ENCODE results near the gene ZFPL1.
A peak's percentile ranks its signal among the peaks of the same experiment; 100 is the strongest.

ZFPL1 gene

DNA sequence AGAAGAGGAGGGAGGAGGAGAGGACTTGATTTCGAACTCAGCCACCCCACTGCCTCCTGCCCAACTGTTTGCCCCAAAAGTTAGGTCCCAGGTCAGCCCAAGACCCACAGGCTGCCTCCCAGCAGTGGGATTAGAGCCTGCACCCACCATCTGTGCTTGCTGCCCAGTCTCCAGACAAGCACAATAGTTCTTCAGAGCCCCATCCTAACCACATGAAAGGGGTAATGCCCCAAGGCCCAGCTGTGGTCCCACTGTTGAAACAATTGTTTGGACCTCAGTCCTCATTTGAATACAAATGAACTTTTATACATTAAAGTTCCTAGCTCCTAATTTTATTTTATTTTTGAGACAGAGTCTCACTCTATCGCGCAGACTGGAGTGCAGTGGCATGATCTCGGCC lies 6.6 kb downstream of the ZFPL1 start:
- peak in 26 of 58 donors; percentile 6 to 71 (median 30) for DNase-seq

DNA sequence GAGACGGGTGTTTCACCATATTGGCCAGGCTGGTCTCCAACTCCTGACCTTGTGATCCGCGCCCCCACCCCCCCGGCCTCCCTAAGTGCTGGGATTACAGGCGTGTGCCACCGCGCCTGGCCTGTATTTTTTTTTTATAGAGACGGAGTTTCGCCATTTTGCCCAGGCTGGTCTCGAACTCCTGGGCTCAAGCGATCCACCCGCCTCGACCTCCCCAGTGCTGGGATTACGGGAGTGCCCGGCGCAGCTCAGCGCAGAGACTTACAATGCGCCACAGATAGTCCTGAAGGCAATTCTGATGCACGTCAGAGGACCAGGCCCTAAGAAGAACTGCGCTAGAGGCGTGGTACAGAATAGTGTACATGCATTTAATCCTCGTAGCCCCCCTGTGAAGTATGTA lies 11.4 kb downstream of the ZFPL1 start:
- no peak for DNase-seq

DNA sequence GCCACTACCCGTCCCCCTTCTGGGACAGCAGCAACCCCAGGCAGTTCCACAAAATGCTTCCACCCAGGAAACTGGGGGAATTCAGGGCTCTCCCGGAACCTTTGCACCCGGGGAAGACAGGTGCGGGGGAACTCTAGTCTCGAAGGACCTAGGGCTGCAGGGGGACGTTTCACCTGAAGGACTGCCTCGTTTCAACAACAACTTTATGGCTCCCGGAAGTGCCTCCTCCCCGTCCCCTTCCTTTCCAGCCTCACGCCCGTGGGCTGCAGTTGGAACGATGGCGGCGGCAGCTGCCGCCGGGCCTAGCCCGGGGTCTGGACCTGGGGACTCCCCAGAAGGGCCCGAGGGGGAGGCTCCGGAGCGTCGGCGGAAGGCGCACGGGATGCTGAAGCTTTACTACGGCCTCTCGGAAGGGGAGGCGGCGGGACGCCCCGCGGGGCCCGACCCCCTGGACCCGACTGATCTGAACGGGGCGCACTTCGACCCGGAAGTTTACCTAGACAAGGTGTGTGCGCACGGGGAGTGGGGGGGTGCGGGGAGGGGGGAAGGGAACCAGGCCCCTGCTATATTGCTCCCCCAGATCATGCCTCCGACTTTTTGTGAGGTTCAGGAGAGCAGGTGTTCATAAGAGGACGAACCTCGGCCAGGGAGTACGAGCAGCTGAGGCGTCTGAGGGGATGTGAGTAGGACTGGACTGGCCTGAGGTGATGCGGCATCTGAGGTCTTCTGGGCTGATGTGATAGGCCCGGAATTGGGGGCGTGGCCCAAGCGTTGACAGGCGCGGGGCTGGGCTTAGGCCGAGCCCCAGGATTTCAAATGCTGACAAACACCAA lies 12.2 kb downstream of the ZFPL1 start, which contains the start of gene VPS51:
Gene VPS51 (plus strand): TSS at position 241 of the 833 bp plus-strand sequence. CDS start 37 bp downstream, at position 278.
- peak; percentile 38 to 90 (median 80) for DNase-seq

DNA sequence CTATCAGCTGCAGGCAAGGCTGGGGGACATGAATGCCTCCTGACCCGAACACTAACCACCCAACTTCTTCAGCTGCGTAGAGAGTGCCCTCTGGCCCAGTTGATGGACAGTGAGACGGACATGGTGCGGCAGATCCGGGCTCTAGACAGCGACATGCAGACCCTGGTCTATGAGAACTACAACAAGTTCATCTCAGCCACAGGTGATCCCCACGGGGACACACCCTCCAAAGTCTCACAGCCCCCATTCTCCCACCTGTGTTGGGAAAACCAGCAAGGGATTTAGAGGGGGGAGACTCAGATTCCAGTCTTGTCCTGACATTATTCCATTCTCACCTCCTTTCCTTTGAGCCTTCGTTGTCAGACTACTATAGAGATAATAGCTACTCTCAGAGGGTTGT lies 12.9 kb downstream of the ZFPL1 start:
- no peak for DNase-seq

DNA sequence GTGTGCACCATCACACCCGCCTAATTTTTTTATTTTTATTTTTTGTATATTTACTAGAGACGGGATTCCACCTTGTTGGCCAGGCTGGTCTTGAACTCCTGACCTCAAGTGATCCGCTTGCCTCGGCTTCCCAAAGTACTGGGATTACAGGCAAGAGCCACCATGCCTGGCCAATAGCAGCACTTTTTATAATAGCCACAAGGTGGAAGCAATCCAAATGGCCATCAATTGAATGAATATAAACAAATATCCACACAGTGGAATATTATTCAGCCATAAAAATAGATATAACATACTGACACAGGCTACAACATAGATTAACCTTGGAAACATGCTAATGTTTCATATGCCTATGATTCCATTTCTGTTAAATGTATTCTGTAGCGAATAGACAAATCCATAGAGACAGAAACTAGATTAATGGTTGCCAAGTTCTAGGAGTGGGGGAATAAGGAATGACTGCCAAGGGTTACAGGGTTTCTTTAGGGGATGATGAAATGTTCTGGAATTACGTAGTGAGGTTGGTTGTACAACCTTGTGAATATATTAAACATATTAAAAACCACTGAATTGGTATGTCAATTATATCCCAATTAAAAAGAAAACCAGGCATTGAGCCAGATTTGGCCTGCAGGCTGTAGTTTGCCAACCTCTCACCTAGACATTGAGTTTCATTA lies 16.8 kb downstream of the ZFPL1 start:
- DNase-seq = no peak

DNA sequence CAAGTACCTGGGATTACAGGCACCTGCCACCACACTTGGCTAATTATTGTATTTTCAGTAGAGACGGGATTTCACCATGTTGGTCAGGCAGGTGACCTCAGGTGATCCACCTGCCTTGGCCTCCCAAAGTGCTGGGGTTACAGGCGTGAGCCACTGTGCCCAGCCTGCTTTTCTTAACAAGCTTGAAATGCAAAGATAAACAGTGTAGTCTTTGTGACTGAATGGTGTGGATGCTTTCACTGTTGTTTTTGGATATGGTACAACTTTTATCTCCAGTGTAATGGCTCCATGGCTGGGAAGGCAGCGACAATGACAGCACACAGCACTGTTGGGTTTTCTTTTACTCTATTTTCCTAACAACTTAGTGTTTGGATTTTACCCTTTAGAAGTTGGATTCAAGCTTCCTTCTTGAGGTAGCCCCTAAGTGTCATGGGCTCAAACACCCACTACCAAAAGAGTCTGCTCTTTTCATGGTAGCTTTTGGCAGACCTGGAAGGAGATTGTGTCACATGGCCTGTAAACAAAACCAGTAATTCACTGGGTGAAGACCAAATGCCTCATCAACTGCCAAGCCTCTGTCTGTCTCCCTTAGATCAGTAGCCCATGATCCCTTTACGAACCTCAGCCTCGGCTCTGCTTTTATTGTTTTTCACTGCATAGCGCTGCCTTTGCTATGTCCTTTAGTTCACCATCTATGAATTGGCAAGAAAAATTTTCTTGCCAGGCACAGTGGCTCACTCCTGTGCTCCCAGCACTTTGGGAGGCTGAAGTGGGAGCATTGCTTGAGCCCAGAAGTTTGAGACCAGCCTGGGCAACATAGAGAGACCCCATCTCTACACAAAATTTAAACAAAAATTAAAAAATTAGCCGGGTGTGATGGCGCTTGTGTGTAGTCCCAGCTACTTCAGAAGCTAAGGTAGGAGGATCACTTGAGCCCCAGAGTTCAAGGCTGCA lies 18.4 kb downstream of the ZFPL1 start:
- DNase-seq = peak in 27 of 58 donors; percentile 7 to 75 (median 37)

DNA sequence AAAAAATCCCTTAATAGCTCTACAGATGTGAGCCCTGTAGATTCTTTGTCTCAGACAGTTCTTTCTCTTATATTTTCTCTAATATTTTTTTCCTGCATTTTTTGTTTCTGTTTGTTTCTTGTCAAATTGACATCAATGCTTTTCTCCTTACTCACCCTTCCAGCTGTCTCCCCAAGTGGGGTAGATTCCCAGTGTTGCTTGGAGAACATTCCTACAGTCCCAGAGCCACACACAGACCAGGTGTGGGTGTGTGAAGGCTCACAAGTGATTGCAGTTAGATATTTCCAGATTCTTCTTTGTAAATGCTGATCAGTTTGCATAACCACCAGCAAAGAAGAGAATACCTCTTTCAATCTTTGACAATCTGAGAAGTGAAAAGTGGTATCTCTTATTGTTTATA lies 19.5 kb downstream of the ZFPL1 start:
- no peak for DNase-seq

DNA sequence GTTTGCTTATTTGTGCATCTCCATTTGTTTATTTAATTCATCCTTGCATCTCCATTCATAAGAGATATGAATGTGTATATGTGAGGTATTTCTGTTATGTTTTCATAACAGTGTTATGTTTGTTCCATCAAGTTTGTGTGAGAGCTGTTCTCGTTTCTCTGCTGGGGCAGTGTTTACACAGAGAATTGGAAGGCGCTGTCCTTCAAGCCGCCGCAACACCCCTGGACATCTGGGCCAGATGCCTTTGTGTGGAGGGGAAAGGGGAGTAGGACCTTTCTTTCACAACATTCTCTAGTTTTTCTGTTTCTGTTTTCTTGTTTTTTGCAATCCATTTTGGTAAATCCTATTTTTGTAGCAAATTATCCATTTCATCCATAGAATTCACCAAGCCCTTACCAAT lies 20.6 kb downstream of the ZFPL1 start:
- DNase-seq = peak in 3 of 58 donors; percentile 6 to 25 (median 15)

DNA sequence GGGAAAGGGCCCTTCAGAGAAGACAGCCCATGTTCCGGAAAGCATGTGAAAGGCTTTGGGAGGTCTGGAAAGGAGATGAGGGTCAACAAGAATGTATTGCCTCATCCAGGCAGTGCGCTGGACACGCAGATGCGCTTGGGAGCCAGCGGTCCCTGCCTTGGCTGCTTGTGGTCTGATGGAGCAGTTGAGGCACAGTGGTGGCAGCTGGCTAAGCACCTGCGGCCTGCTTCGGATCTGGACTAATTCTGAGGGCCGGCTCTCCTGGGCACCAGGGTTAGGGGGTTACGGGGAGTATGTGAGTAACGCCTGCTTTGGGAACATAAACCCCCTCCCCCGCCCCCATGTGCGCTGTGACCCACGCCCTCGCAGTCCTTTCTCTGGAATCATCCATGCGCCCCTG lies 23.1 kb downstream of the ZFPL1 start:
- DNase-seq = no peak

DNA sequence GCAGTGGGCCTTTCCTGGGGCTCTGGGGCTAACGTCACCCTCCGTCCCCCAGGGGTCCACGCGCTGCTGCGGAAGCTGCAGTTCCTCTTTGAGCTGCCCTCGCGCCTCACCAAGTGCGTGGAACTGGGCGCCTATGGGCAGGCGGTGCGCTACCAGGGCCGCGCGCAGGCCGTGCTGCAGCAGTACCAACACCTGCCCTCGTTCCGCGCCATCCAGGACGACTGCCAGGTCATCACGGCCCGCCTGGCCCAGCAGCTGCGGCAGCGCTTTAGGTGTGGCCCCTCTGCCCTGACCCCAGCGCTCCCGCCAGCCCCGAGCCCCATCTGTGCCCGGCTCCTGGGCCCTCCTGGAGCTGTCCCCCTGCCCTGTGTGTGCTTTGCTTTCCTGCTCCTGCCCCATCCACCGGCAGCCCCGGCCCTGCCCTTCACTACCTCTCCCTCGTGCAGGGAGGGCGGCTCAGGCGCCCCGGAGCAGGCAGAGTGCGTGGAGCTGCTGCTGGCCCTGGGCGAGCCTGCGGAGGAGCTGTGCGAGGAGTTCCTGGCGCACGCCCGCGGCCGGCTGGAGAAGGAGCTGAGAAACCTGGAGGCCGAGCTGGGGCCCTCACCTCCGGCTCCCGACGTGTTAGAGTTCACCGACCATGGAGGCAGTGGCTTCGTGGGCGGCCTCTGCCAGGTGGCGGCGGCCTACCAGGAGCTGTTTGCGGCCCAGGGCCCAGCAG lies 23.9 kb downstream of the ZFPL1 start:
- DNase-seq = no peak

DNA sequence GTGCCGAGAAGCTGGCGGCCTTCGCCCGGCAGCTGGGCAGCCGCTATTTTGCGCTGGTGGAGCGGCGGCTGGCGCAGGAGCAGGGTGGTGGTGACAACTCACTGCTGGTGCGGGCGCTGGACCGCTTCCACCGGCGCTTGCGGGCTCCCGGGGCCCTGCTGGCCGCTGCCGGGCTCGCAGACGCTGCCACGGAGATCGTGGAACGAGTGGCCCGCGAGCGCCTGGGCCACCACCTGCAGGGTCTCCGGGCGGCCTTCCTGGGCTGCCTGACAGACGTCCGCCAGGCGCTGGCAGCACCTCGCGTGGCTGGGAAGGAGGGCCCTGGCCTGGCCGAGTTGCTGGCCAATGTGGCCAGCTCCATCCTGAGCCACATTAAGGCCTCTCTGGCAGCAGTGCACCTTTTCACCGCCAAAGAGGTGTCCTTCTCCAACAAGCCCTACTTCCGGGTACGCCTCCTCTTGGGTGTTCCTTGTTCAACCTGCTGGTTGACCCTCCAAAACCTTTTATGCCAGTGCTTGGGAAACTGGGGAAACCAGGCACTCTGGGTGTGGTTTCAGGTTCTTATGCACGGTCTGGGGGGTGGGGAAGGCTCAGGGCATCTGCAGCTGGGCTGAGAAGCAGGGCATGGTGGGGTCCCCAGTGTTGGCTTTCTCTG lies 24.6 kb downstream of the ZFPL1 start:
- no peak for DNase-seq

DNA sequence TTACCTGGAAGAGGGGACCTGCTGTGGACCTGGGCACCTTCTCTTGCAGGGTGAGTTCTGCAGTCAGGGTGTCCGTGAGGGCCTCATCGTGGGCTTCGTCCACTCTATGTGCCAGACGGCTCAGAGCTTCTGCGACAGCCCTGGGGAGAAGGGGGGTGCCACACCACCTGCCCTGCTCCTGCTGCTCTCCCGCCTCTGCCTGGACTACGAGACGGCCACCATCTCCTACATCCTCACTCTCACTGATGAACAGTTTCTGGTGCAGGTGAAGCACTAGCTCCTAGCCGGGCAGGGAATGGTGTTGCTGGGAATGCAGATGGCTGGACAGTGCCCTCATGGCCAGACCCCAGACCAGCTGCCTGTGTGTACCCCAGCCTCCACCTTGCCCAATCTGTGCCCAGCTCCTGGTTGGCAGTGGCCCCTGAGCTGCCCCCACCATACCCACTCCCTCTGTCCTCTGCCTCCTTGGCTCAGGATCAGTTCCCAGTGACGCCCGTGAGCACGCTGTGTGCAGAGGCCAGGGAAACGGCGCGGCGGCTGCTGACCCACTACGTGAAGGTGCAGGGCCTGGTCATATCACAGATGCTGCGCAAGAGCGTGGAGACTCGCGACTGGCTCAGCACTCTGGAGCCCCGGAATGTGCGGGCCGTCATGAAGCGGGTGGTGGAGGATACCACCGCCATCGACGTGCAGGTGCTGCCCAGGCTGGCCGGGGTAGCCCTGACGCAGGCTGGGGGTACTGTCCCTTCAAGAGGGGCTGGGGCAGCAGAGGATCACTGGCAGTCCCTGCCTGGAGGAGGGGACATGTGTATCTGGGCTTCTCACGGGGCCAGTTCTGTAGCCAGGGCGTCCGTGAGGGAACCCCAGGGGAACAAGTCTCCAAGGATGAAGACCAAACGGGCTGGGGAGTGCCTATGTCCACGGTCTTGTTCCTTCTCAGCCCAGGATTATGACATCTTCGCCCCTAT lies 25.5 kb downstream of the ZFPL1 start:
- no peak for DNase-seq

DNA sequence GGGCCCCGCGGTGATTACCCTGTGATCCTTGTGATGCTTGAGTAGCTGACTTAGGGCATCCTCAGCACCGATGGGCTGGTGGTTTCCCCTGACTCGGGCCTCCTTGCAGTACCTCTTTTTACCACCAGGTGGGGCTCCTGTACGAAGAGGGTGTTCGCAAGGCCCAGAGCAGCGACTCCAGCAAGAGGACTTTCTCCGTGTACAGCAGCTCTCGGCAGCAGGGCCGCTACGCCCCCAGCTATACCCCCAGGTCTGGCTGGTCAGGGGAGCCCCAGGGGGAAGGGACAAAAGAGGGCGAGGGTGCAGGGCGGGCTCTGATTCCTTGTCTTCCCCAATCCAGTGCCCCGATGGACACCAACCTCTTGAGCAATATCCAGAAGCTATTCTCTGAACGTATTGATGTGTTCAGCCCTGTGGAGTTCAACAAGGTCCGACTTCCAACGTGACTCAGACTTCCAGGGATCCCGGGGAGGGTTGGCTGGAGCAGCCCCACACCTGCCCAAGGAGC lies 26.4 kb downstream of the ZFPL1 start:
- peak in 57 of 58 donors; percentile 38 to 94 (median 77) for DNase-seq

DNA sequence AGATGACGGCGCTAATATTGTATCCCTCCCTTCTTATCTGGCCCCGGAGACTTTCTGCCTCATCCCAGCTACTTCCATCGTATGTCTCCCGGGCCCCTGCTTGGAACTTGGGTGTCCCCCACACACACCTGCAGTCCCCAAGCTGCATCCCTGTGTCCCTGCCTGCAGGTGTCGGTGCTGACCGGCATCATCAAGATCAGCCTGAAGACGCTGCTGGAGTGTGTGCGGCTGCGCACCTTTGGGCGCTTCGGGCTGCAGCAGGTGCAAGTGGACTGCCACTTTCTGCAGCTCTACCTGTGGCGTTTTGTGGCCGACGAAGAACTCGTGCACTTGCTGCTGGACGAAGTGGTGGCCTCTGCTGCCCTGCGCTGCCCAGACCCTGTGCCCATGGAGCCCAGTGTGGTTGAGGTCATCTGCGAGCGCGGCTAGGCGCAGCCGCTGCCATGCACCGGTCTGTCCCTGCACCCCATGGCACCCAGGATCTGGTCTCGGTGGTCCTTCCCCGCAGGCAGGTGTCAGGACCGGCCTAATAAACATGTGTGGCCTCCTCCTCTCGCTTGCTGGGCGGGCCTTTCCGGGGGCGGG lies 27.2 kb downstream of the ZFPL1 start:
- DNase-seq = peak in 1 of 58 donors; percentile 64

DNA sequence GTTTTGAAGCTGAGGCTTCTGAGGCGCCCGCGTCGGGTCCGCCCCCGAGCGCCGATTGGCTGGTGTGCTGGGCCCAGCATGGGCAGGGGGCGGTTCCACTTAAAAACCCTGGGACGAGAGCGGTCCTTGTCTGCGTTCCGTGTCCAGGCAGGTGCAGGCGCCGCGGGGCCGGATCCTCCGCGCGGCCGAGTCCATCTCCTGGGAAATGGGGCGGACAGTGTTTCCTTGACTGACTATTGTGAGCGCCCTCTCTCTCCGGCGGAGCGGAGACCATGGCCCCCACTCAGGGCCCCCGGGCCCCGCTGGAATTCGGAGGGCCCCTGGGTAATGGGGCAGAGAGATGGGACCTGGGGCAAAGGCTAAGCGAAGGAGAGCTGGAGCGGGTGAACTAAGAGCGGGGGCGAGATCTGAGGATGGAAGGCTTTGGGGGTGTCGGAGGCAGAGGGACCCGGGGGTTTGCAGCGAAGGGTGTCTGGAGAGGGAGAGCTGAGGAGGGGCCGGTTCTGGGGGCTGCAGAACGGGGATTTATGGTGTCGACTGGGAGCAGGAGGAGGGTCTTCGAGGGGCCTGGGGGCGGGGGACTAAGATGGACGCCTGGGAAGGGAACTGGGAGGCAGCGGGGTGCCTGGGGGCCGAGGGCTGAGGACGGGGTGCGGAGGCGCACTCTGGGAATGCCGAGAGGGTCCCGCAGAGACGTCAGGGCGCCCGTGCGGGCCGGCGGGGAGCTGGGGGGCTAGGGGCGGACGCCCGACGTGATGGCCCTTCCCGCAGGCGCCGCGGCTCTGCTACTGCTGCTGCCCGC lies 27.9 kb downstream of the ZFPL1 start, which contains the start of gene TM7SF2:
Gene TM7SF2 (plus strand): TSS at position 129 of the 802 bp plus-strand sequence. CDS start 144 bp downstream, at position 273.
- DNase-seq = peak; percentile 54 to 99 (median 95)

DNA sequence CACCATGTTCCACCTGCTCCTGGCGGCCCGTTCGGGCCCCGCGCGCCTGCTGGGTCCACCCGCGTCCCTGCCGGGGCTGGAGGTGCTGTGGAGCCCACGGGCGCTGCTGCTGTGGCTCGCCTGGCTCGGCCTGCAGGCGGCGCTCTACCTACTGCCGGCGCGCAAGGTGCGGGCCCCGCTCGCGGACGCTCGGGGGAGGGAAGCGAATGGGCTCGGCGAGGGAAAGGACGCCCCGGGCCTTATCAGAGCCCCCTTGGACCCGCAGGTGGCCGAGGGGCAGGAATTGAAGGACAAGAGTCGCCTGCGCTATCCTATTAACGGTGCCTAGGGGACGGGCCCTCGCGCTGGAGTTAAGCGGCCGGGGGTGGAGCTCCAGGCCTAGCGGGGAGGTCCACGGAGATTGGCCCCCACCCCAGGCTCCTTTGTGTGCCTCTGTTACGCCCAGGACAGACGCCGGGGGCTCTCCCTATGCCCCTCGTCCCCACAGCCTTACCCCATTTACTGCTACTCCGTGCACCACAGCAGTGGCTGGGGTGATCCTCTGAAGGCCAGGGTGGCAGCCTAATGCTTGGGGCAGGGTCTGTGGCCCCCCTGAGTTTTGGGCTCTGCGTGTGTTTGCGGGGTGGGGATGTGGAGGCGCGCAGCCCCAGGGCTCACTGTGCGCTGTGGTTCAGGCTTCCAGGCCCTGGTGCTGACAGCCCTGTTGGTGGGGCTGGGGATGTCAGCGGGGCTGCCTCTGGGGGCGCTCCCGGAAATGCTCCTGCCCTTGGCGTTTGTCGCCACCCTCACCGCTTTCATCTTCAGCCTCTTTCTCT lies 28.7 kb downstream of the ZFPL1 start:
- peak in 50 of 58 donors; percentile 8 to 69 (median 44) for DNase-seq

All from anterior cingulate cortex (tissue), 58 donors.